Inflammatory macrophage (primary cell): Measurements from ENCODE around the gene GNG7.
"Not testable (repeated sequence)": the region's sequence is repeated elsewhere in the genome, so short reads cannot be mapped to it uniquely, and the experiment has no call there.

ENCODE experiments used
- DNase-seq, 2 donors: peaks; one replicate each; pipeline ENCODE4 v3.0.0-alpha.2; 2020 to 2022

The GNG7 gene

GRCh38 chr19:2675892-2676291 lies 26.6 kb downstream of the GNG7 start:
- DNase-seq, result no peak

- no peak for DNase-seq
These were observed 32.3 kb downstream of the GNG7 start for GRCh38 chr19:2670217-2670616.

- no peak for DNase-seq
These were observed 34.2 kb downstream of the GNG7 start for GRCh38 chr19:2668175-2668763.

GRCh38 chr19:2667349-2667748 lies 35.1 kb downstream of the GNG7 start:
- DNase-seq, result not testable (repeated sequence)

GRCh38 chr19:2666344-2666994 lies 36.0 kb downstream of the GNG7 start:
- no peak for DNase-seq

- no peak for DNase-seq
These were observed 37.4 kb downstream of the GNG7 start for GRCh38 chr19:2665103-2665502.

GRCh38 chr19:2663920-2664571 lies 38.4 kb downstream of the GNG7 start:
- peak; percentile 31 to 51 for DNase-seq

- DNase-seq, result peak; percentile 13 to 35
These were observed 40.9 kb downstream of the GNG7 start for GRCh38 chr19:2661615-2662014.

- no peak for DNase-seq
These were observed 42.5 kb downstream of the GNG7 start for GRCh38 chr19:2659856-2660432.

- DNase-seq, result no peak
These were observed 46.0 kb downstream of the GNG7 start for GRCh38 chr19:2656533-2656932.

- no peak for DNase-seq
These were observed 48.5 kb downstream of the GNG7 start for GRCh38 chr19:2653710-2654707.

- DNase-seq, result no peak
These were observed 49.3 kb downstream of the GNG7 start for GRCh38 chr19:2653218-2653617.

- no peak for DNase-seq
These were observed 49.9 kb downstream of the GNG7 start for GRCh38 chr19:2652504-2653099.

- DNase-seq, result not testable (repeated sequence)
These were observed 51.3 kb downstream of the GNG7 start for GRCh38 chr19:2651002-2651733.

- no peak for DNase-seq
These were observed 52.0 kb downstream of the GNG7 start for GRCh38 chr19:2650515-2650914.

GRCh38 chr19:2648528-2648937 lies 54.0 kb downstream of the GNG7 start:
- peak; percentile 83 for DNase-seq

- no peak for DNase-seq
These were observed 54.4 kb downstream of the GNG7 start for GRCh38 chr19:2648099-2648498.

- no peak for DNase-seq
These were observed 55.5 kb downstream of the GNG7 start for GRCh38 chr19:2646866-2647535.

- no peak for DNase-seq
These were observed 56.7 kb downstream of the GNG7 start for GRCh38 chr19:2645826-2646225.

- DNase-seq, result not testable (repeated sequence)
These were observed 59.3 kb downstream of the GNG7 start for GRCh38 chr19:2643123-2643737.
